Measurements from ENCODE around the gene SND1.

Gene SND1

DNA sequence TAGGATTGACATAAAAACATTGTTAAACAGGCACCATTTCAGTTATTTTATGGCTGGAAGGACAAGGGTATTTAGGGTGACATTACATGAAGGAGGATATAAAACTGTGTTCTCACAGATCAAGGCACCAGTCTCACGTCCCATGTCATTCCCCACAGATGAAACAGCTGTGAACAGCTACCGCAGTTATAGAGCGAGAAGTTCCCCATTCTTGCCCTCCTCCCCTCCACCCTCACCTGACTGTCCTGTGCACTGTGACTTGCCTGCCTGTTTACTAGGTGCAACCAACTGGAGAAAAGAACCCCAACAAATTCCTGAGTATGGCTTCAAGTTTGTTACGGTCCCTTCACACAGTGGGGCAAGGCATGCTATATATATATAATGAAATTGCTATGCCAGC, 141.6 kb downstream of the SND1 start:
- Histone ChIP-seq H3K27me3 (ENCODE audit: control insufficient read depth in 1 of 2, insufficient read depth in 2 of 2, low read length in 2 of 2) (no peaks in the 10 kb centered on the region), H3K27ac (ENCODE audit: low read depth, low read length) (no peak overlapping the region)

GRCh38 chr7:127794136-127794535, 142.1 kb downstream of the SND1 start:
- no peaks in the 10 kb centered on the region for H3K4me1 ChIP-seq (ENCODE audit: control insufficient read depth in 1 of 2, insufficient read depth in 2 of 2, low read length in 2 of 2)
- no peaks in the 10 kb centered on the region for H3K36me3 ChIP-seq (ENCODE audit: control insufficient read depth in 1 of 2, insufficient read depth in 2 of 2, low read length in 2 of 2)
- H3K9me3 ChIP-seq (ENCODE audit: control insufficient read depth in 1 of 2, low read length in 2 of 2) = no peaks in the 10 kb centered on the region
- H3K27ac ChIP-seq (ENCODE audit: low read depth, low read length) = no peak overlapping the region
- H3K27me3 ChIP-seq (ENCODE audit: control insufficient read depth in 1 of 2, insufficient read depth in 2 of 2, low read length in 2 of 2) = no peaks in the 10 kb centered on the region
- no peak overlapping the region for H3K4me3 ChIP-seq (ENCODE audit: low read depth in 1 of 2, low read length in 2 of 2)
- no peak overlapping the region for H3K9ac ChIP-seq (ENCODE audit: low read depth in 1 of 2, low read length in 2 of 2)

More for the DNA sequence above, 141.6 kb downstream of the SND1 start:
- H3K4me1 ChIP-seq (ENCODE audit: control insufficient read depth in 1 of 2, insufficient read depth in 2 of 2, low read length in 2 of 2) = no peaks in the 10 kb centered on the region
- H3K4me3 ChIP-seq (ENCODE audit: low read depth in 1 of 2, low read length in 2 of 2) = no peak overlapping the region
- H3K36me3 ChIP-seq (ENCODE audit: control insufficient read depth in 1 of 2, insufficient read depth in 2 of 2, low read length in 2 of 2) = no peaks in the 10 kb centered on the region
- H3K9ac ChIP-seq (ENCODE audit: low read depth in 1 of 2, low read length in 2 of 2) = no peak overlapping the region
- H3K9me3 ChIP-seq (ENCODE audit: control insufficient read depth in 1 of 2, low read length in 2 of 2) = no peaks in the 10 kb centered on the region

DNA sequence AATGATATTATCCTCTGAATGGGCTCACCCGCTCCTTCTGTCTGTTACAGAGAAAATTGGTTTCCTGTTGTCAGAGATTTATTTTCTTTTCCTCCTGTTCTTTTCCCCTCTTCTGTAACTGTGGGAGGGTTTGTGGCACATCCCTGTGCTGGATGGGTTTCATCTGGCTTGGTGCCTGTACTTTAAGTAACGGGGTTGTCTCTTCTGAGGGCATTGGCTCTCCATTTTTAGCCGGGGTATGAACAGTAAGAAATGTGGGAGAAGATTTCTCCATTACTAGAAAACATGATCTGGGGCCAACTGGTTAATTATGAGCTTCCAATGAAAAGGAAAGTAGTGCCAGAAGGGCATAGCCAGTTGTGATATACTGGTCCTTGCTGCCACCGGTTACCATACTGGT, 142.6 kb downstream of the SND1 start:
- Histone ChIP-seq H3K4me3 (ENCODE audit: low read depth in 1 of 2, low read length in 2 of 2) (no peak overlapping the region), H3K27ac (ENCODE audit: low read depth, low read length) (no peak overlapping the region), H3K4me1 (ENCODE audit: control insufficient read depth in 1 of 2, insufficient read depth in 2 of 2, low read length in 2 of 2) (no peaks in the 10 kb centered on the region), H3K36me3 (ENCODE audit: control insufficient read depth in 1 of 2, insufficient read depth in 2 of 2, low read length in 2 of 2) (no peaks in the 10 kb centered on the region), H3K9ac (ENCODE audit: low read depth in 1 of 2, low read length in 2 of 2) (no peak overlapping the region), H3K9me3 (ENCODE audit: control insufficient read depth in 1 of 2, low read length in 2 of 2) (no peaks in the 10 kb centered on the region), H3K27me3 (ENCODE audit: control insufficient read depth in 1 of 2, insufficient read depth in 2 of 2, low read length in 2 of 2) (no peaks in the 10 kb centered on the region)

GRCh38 chr7:127798023-127798422, 146.0 kb downstream of the SND1 start:
- Histone ChIP-seq H3K27me3 (ENCODE audit: control insufficient read depth in 1 of 2, insufficient read depth in 2 of 2, low read length in 2 of 2) (no peaks in the 10 kb centered on the region), H3K36me3 (ENCODE audit: control insufficient read depth in 1 of 2, insufficient read depth in 2 of 2, low read length in 2 of 2) (no peaks in the 10 kb centered on the region), H3K4me3 (ENCODE audit: low read depth in 1 of 2, low read length in 2 of 2) (no peak overlapping the region), H3K4me1 (ENCODE audit: control insufficient read depth in 1 of 2, insufficient read depth in 2 of 2, low read length in 2 of 2) (no peaks in the 10 kb centered on the region), H3K27ac (ENCODE audit: low read depth, low read length) (no peak overlapping the region), H3K9me3 (ENCODE audit: control insufficient read depth in 1 of 2, low read length in 2 of 2) (no peaks in the 10 kb centered on the region), H3K9ac (ENCODE audit: low read depth in 1 of 2, low read length in 2 of 2) (no peak overlapping the region)

- no peaks in the 10 kb centered on the region for H3K27me3 ChIP-seq (ENCODE audit: control insufficient read depth in 1 of 2, insufficient read depth in 2 of 2, low read length in 2 of 2)
- no peak overlapping the region for H3K27ac ChIP-seq (ENCODE audit: low read depth, low read length)
- no peak overlapping the region for H3K4me3 ChIP-seq (ENCODE audit: low read depth in 1 of 2, low read length in 2 of 2)
- no peak overlapping the region for H3K9ac ChIP-seq (ENCODE audit: low read depth in 1 of 2, low read length in 2 of 2)
- no peaks in the 10 kb centered on the region for H3K9me3 ChIP-seq (ENCODE audit: control insufficient read depth in 1 of 2, low read length in 2 of 2)
- H3K36me3 ChIP-seq (ENCODE audit: control insufficient read depth in 1 of 2, insufficient read depth in 2 of 2, low read length in 2 of 2) = no peaks in the 10 kb centered on the region
- H3K4me1 ChIP-seq (ENCODE audit: control insufficient read depth in 1 of 2, insufficient read depth in 2 of 2, low read length in 2 of 2) = no peaks in the 10 kb centered on the region
Measured at GRCh38 chr7:127798769-127799372, 146.9 kb downstream of the SND1 start.

DNA sequence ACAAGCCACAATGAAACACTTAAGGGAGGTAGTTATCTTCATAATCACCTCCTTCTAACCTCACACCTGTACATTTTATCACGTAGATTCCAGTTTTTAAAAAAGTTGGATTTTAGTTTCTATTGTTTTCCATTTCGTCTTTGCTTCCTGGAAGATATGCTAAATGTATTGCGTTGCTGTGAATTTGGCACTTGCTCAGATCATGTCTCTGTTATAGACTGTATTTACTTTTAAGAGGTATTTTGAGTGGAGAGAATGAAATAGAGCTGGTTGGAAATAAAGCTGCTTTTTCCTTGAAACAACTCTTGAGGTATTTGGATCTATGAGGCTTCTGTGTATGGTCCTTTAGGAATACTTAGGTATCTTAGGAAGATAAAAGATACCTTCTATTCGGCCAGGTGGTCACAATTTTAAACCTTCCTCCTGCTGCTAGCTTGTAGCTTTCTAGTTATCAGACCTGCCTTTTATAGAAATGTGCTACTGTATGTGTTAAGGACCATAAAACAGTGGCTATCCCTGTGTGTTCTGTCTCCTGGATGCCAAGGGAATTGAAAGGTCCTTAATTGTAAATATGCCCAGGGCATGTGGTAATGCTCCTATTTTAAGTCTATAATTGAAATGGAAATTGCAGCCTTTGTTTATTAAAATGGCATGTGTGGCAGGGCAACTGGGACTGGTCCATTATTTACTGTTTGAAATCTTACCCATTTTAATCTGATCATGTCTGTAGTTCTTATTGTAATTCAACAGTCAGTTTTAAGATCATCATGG, 147.7 kb downstream of the SND1 start:
- Histone ChIP-seq H3K9ac (ENCODE audit: low read depth in 1 of 2, low read length in 2 of 2) (no peak overlapping the region), H3K9me3 (ENCODE audit: control insufficient read depth in 1 of 2, low read length in 2 of 2) (no peaks in the 10 kb centered on the region), H3K4me1 (ENCODE audit: control insufficient read depth in 1 of 2, insufficient read depth in 2 of 2, low read length in 2 of 2) (no peaks in the 10 kb centered on the region), H3K4me3 (ENCODE audit: low read depth in 1 of 2, low read length in 2 of 2) (no peak overlapping the region), H3K27ac (ENCODE audit: low read depth, low read length) (no peak overlapping the region), H3K36me3 (ENCODE audit: control insufficient read depth in 1 of 2, insufficient read depth in 2 of 2, low read length in 2 of 2) (no peaks in the 10 kb centered on the region), H3K27me3 (ENCODE audit: control insufficient read depth in 1 of 2, insufficient read depth in 2 of 2, low read length in 2 of 2) (no peaks in the 10 kb centered on the region)

DNA sequence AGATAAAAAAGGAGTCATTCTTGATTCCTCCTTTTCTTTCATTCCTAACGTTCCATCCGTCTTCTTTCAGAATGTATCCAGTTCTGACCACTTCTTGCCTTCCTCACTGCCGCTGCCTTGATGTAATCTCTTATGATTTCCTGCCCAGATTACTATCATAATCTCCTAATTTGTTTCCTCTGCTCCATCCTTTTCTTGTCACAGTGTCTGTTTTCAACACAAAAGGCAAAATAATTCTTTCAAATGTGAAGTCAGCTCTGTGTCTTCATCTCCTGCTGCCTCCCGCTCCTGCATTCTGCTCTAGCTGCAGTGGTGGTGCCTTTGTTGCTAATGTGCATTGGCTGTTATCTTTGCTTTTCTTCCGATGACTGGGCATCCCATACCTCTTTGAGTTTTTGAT, 150.9 kb downstream of the SND1 start:
- no peak overlapping the region for H3K27ac ChIP-seq (ENCODE audit: low read depth, low read length)

GRCh38 chr7:127803626-127804025, 151.6 kb downstream of the SND1 start:
- no peaks in the 10 kb centered on the region for H3K9me3 ChIP-seq (ENCODE audit: control insufficient read depth in 1 of 2, low read length in 2 of 2)
- H3K27me3 ChIP-seq (ENCODE audit: control insufficient read depth in 1 of 2, insufficient read depth in 2 of 2, low read length in 2 of 2) = no peaks in the 10 kb centered on the region
- H3K4me3 ChIP-seq (ENCODE audit: low read depth in 1 of 2, low read length in 2 of 2) = no peak overlapping the region
- no peaks in the 10 kb centered on the region for H3K4me1 ChIP-seq (ENCODE audit: control insufficient read depth in 1 of 2, insufficient read depth in 2 of 2, low read length in 2 of 2)
- H3K36me3 ChIP-seq (ENCODE audit: control insufficient read depth in 1 of 2, insufficient read depth in 2 of 2, low read length in 2 of 2) = peaks cover 0 to 7% of the 10 kb centered on the region in 2 donors
- no peak overlapping the region for H3K9ac ChIP-seq (ENCODE audit: low read depth in 1 of 2, low read length in 2 of 2)
- H3K27ac ChIP-seq (ENCODE audit: low read depth, low read length) = no peak overlapping the region

More for the DNA sequence above, 150.9 kb downstream of the SND1 start:
- H3K36me3 ChIP-seq (ENCODE audit: control insufficient read depth in 1 of 2, insufficient read depth in 2 of 2, low read length in 2 of 2) = peaks cover 0 to 6% of the 10 kb centered on the region in 2 donors
- H3K9ac ChIP-seq (ENCODE audit: low read depth in 1 of 2, low read length in 2 of 2) = no peak overlapping the region
- no peaks in the 10 kb centered on the region for H3K9me3 ChIP-seq (ENCODE audit: control insufficient read depth in 1 of 2, low read length in 2 of 2)
- H3K4me1 ChIP-seq (ENCODE audit: control insufficient read depth in 1 of 2, insufficient read depth in 2 of 2, low read length in 2 of 2) = no peaks in the 10 kb centered on the region
- H3K4me3 ChIP-seq (ENCODE audit: low read depth in 1 of 2, low read length in 2 of 2) = no peak overlapping the region
- H3K27me3 ChIP-seq (ENCODE audit: control insufficient read depth in 1 of 2, insufficient read depth in 2 of 2, low read length in 2 of 2) = no peaks in the 10 kb centered on the region

- peaks cover 0 to 22% of the 10 kb centered on the region in 2 donors for H3K36me3 ChIP-seq (ENCODE audit: control insufficient read depth in 1 of 2, insufficient read depth in 2 of 2, low read length in 2 of 2)
- no peaks in the 10 kb centered on the region for H3K4me1 ChIP-seq (ENCODE audit: control insufficient read depth in 1 of 2, insufficient read depth in 2 of 2, low read length in 2 of 2)
- H3K9me3 ChIP-seq (ENCODE audit: control insufficient read depth in 1 of 2, low read length in 2 of 2) = no peaks in the 10 kb centered on the region
- no peak overlapping the region for H3K4me3 ChIP-seq (ENCODE audit: low read depth in 1 of 2, low read length in 2 of 2)
- no peaks in the 10 kb centered on the region for H3K27me3 ChIP-seq (ENCODE audit: control insufficient read depth in 1 of 2, insufficient read depth in 2 of 2, low read length in 2 of 2)
- no peak overlapping the region for H3K9ac ChIP-seq (ENCODE audit: low read depth in 1 of 2, low read length in 2 of 2)
- H3K27ac ChIP-seq (ENCODE audit: low read depth, low read length) = no peak overlapping the region
Measured at GRCh38 chr7:127807340-127807739, 155.3 kb downstream of the SND1 start.

DNA sequence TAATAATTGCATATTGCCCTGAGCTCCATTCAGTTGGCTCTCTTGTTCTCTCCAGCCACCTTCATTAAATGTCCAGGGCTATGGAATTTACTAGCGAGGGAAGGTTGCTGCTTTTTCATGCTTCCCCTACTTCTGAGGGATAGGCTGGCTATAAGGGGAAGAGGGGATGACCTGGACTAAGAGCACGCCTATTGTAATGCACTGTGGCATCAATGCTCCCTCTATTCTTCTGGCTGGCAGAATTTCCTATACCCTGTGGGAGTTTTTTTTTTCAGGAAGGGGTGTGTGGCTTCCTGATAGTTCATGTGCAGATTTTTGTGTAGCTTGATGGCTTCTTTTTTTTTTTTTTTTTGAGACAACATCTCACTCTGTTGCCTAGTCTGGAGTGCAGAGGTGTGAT, 155.8 kb downstream of the SND1 start:
- peaks cover 0 to 24% of the 10 kb centered on the region in 2 donors for H3K36me3 ChIP-seq (ENCODE audit: control insufficient read depth in 1 of 2, insufficient read depth in 2 of 2, low read length in 2 of 2)
- no peaks in the 10 kb centered on the region for H3K4me1 ChIP-seq (ENCODE audit: control insufficient read depth in 1 of 2, insufficient read depth in 2 of 2, low read length in 2 of 2)
- no peak overlapping the region for H3K4me3 ChIP-seq (ENCODE audit: low read depth in 1 of 2, low read length in 2 of 2)
- H3K27me3 ChIP-seq (ENCODE audit: control insufficient read depth in 1 of 2, insufficient read depth in 2 of 2, low read length in 2 of 2) = no peaks in the 10 kb centered on the region
- H3K9me3 ChIP-seq (ENCODE audit: control insufficient read depth in 1 of 2, low read length in 2 of 2) = no peaks in the 10 kb centered on the region
- H3K9ac ChIP-seq (ENCODE audit: low read depth in 1 of 2, low read length in 2 of 2) = no peak overlapping the region
- no peak overlapping the region for H3K27ac ChIP-seq (ENCODE audit: low read depth, low read length)

All from duodenal mucosa (tissue), 2 donors.